Measurements from ENCODE around the gene POLR3G.
A peak's percentile ranks its signal among the peaks of the same experiment; 100 is the strongest.

POLR3G gene, protein sequence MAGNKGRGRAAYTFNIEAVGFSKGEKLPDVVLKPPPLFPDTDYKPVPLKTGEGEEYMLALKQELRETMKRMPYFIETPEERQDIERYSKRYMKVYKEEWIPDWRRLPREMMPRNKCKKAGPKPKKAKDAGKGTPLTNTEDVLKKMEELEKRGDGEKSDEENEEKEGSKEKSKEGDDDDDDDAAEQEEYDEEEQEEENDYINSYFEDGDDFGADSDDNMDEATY
- 1.7 to 11.8 reads per million in 2 experiments for total RNA-seq

DNA sequence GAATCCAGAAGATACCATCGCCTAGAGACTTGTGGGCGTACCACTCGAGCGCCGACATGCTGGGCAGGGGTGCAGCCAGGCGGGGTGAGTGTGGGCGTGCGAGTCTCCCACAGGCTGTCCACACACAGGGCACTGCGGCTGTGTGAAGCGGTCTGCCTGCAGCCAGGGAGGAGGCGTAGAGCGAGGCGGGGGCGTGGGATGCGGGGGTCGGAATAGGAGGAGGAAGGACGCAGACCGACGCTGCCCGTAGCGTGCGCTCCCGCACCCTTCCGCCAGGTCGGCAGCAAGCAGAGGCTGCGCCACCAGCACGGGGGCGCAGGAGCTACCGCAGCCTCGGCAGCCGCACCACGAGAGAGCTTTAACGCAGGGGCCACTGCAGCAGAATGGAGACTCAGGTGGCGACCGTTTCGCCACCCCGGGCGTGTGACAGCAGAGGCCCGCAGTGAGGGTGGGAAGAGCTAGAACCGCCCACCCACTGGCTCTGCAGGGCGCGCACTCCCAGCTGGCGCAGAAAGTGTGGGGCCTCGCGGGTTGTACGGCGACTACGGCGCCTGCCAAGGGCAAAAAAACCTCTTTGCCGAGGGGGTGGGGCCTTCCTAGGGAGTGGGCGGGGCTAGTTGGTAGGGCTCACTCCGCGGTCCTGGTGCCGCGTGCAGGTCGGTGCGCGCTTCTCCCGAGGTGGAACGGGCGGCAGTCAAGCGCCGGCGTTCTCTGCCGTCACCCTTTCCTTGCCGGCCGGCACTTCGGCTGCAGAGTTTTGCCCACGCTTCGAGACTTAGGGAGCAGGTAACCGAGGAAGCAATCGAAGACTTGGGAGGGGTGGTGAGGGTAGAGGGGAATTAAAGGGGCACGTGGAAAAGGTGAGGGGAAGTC, at the start of gene POLR3G, which contains the start of gene MBLAC2:
POLR3G (plus strand) TSS at position 630 of the 873 bp plus-strand sequence. CDS start 10,704 bp downstream, outside the sequence.
MBLAC2 (minus strand) TSS at position 537 of the 873 bp plus-strand sequence; CDS start at position 58, 479 bp downstream.
- peak; percentile 90 for DNase-seq (ENCODE audit: low read depth)

DNA sequence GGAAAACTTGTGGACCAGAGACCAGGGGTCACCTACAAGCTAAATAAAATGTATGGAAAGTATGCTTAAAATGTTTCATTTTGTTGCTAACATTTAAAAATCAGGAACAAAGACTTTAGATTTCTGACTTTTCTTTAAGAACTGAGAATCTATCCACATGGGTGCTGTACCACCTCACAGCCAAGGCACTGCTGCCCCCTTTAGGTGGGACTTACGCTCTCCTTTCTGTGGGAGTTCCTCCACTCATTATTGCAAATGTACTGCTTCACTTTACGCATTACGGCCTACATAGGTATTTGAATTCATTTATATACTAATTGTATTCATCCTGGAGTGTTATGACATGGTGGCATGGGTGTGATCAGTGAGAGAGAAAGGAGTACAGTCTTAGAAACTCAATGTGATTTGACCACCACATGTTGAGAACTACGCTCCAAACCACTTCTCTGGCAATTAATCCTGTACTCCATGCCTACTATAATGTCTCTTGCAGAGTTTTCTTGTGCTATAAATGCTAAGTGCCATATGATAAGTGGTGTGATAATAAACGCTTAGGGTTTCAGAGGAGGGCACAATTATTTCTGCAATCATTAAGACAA, 40.4 kb upstream of the POLR3G start:
- peak; percentile 14 for DNase-seq (ENCODE audit: low read depth)

DNA sequence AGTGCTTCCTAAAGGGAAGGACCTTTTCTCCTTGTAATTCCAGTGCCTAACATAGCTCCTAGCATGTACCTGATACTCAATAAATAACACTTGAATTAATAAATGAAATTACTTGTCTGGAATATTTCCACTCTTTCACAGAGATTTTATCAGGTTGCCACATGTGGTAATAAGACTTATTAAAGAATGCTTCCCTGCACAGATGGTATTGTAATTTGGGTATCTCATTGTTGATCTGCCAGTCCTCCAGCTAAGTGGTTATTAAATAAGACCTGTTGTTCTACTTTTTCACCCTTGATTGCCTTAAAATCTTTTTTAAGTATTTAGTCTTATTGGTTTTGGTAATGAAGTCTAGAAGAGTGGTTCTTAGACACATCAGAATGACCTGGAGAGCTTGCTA, 37.0 kb upstream of the POLR3G start:
- DNase-seq (ENCODE audit: low read depth), result no peak

DNA sequence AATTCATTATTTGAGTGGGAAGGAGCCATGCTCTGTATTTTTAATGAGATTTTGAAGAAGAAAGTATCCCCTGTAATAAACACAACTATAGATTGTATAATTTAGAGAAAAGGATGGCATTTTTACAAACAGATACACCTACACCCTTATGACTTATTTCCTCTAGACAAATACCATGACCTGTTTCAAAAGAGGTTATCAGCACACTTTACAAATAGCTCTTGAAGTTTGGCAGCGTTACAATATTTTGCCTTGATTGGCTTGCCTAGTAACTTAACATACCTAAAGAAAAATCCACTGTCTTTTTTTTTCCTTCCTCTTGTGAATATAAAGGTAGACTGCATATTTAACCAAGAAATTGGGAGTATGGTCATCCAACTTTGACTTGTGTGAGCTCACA, 36.6 kb upstream of the POLR3G start:
- DNase-seq (ENCODE audit: low read depth), result no peak

DNA sequence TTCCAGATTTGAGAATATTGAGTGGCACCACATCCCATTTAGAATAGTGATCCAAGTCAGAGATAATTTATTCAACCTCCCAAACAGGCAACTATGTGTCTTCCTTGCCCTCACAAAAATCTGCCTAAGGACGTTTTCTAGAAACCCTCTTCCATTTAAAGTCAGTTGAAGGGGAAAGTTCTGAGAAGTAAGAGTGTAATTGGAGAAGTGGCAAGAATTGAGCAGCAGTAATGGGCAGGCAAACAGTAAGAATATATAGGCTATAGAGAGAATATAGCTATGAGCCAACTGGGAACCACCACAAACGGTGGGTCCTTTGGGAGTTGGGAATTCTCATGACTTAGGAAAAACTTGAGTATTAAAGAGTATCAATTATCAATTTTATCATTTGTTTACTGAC, 34.0 kb upstream of the POLR3G start:
- no peak for DNase-seq (ENCODE audit: low read depth)

DNA sequence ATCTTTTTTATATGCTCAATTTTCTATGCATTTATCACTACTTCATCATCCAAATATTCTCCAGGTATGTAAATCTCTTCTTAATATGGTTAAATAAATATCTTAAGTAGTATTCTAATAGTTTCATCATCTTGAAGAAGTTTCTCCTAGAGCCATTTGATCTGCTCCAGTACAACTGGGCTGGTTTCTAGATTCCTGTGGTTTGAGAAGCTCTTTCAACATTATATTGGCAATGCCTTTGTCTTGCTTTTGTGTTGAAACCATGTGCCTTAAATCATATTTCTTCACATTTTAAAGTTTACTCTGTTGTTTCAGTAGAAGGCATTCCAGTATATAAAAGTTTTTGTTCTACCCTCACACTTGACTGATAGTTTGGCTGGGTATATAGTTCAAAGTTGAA, 27.7 kb upstream of the POLR3G start:
- DNase-seq (ENCODE audit: low read depth), result no peak

DNA sequence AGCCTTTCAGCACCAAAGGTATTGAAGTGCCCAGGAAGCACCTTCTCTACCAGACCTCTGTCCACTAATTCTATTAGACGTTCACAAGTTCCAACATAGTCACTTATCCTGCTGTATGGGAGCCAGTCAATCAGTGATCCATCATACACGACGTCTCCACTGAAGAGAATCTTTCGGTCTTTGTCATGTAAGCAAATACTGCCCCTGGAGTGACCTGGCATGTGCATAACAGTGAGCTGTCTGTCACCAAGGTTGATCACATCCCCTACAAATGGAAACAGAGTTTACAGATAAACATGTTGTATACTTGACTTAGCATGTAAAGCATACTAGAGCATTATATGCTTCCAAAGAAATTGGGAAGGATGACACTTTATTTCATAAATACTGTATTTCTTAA, 13.4 kb upstream of the POLR3G start:
- DNase-seq (ENCODE audit: low read depth), result no peak

DNA sequence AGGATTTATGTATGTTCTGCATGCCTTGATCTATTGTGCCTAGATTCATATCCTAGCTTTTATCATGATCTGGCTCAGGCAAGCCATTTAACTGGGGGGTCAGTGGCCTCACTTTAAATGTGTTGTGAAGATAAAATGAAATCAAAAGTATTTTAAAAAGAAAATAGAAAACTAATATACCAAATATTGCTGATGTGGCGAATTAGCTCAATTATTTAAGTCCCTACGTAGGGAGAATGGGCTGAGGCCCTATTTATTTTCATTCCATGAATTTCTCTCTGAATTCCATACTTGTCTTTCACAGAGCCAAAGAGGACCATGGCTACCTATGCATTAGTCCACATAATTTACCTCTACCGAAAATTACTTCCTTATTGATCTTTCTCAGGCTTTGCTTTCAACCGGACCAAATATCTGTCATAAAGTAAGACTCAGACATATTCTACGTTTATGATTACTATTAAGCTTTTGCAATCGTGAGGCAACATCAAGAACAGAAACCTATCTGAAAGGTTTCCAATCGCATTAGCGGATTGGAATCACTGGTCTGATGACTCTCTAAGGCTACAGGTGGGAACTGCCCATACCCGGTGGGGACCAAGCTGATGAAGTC, 1.8 kb upstream of the POLR3G start:
- no peak for DNase-seq (ENCODE audit: low read depth)

DNA sequence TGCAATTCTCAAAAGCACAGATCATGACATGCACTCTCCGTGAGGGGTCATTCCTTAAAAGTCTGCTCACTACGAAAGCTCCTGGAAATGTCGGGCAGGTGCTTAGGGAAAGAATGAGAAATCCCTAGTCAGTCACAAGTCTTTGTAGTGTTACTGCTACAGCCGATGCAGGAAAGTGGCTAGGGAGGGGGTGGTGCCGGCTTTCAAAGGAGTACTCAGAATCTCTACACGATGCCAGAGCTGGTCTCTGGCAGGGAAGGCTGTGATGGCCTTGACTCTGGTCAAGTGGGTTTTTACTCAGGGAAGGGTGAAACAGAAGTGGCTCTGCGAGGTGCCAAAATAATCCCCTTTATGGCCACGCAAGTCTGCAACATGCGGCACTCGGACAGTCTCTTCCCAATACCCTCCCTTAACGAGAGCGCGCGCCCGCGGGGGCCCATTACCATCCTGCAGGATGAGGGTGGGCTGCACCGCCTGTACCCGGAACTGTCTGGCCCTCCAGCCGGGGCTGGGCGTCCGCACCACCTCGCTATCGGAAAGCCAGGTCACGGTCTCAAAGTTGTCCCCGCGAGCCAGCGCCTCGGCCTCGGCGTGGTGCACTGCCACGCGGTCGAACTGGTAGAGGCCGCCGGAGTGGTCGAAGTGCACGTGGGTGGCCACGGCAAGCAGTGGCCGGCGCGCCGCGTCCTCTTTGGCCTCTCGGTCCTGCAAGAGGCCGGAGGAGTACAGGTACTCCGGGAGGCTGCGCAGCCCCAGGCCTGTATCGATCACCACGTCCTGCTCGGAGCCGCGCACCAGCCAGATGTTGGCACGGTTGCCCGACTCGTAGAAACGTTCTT, 1.0 kb upstream of the POLR3G start:
- peak; percentile 0 for DNase-seq (ENCODE audit: low read depth)

DNA sequence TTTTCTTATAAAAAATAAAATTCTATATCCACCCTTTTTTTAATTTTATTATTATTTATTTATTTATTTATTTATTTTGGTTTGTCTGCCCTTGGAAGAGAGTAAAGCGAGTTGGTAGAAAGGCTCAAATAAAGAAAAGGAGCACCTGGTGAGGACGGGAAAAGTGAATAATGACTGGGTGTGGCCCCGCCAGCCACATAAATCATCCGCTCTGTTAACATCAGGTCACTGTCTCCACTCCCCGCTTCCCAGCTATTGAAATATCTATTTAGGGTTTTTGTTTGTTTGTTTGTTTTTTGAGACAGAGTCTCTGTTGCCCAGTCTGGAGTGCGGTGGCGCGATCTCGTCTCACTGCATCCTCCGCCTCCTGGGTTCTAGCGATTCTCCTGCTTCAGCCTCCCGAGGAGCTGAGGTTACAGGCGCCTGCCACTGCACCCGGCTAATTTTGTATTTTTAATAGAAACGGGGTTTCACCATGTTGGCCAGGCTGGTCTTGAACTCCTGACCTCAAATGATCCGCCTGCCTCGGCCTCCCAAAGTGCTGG, 844 bp downstream of the POLR3G start:
- no peak for DNase-seq (ENCODE audit: low read depth)

DNA sequence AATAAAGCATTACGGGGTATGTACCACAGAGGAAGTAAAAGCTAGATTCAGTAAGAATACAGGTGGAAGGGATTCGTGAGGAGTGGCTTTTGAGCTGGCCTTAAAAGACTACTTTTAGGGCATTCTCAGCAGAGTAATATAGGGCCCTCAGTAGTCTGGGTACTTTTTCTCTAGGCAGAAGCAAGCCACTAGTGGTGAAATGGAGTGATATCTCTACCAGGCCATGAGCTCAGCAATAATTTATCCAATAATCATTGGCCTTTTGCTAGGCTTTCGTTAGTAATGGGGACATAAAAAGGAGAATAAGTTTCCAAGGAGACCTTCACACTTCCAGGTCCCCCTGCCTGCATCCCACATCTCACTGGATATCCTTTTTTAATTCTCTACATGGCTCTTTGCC, 1.7 kb downstream of the POLR3G start:
- DNase-seq (ENCODE audit: low read depth), result no peak

DNA sequence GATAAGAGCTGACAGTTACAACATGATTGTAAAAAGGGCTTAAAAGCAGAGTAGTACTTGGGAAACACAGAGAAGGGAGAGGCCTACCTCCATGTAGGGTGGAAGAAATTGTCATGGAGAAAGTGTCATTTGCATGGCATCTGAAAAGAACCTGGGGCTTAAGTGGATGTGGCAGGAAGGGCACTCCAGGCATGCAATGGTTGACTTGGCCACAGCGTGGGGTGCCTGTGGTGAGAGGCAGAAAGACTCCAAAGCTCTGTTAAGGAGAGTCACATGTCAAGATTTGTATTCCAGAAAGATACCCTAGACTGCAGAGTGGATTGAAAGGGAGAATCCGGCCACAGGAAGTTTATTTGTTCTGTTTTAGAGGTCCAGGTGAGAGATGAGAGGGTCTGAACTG, 2.4 kb downstream of the POLR3G start:
- no peak for DNase-seq (ENCODE audit: low read depth)

DNA sequence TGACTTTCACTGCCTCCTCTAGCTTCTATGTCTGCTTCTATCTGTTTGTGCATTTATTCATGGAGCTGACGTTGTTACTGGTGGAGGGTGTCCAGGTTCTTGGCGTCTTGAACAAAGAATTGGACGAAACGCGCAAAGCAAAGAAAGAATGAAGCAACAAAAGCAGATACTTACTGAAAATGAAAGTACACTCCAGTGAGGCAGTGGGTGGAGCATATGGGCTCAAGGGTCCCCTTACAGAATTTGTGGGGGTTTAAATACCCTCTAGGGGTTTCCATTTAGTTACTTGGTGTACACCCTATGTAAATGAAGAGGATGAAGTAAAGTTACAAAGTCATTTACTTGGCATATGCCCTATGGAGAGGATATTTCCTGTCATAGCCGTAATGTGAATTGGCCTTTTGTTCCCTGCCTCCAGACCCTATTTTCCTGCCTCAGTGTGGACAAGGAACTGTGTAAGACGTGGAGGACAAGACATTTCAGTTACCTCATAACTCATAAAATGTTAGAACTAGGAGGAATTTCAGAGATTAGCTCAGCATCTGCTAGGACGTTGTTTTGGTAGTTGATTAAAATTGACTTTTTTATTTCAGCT, 3.1 kb downstream of the POLR3G start:
- no peak for DNase-seq (ENCODE audit: low read depth)

DNA sequence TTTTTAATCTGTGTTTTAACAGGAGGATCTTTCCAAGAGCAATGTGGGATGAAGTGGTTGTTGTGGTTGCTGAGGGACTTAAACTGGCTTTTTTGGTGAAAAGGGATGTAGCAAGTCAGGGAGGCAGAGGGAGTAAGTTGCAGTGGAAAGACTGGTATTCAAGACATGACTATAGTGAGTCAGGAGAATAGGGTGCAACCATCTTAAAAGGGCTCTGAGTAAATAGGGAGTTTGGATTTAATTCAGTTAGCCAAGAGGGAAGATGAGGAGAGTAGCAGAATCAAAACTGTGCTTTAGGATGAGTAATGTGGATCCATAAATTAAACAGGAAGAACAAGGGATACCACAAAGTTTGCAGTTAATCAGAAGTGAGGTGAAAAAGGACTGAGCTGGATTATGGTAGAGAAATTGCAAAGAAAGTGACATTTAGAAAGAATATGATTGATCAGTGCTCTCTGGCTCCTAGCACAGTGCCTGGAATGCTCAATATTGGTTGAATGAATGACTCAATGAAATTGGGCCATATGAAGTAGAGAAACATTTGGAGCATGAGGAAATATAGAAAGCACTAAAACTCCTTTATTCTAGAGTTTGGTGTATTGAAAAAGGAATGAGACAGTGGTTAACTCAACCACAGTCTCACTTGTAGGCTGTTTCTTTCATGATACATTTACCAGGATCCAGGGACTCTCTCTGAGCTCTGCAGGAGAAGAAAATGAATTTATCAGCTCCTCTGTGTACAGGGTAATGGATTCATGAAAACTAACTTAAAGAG, 5.1 kb downstream of the POLR3G start:
- no peak for DNase-seq (ENCODE audit: low read depth)

DNA sequence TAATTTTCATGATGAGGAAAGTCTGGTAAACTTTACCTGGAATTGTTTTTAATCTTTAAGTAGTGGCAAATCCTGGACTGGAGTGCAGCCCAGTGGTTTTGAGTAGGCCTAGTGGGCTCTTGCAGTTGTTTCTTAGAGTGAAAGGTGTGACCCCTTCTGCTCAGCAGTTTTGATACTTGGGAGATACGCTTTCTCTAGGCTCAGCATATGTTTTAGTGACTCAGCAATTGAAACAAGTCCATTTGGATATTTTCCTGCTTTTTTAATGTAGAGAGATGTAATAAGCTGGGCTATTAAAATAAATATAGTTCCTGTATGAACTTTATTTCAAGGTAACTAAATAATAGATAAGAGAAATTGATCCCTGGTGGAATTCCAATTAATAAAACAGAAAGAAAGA, 6.0 kb downstream of the POLR3G start:
- DNase-seq (ENCODE audit: low read depth), result no peak

DNA sequence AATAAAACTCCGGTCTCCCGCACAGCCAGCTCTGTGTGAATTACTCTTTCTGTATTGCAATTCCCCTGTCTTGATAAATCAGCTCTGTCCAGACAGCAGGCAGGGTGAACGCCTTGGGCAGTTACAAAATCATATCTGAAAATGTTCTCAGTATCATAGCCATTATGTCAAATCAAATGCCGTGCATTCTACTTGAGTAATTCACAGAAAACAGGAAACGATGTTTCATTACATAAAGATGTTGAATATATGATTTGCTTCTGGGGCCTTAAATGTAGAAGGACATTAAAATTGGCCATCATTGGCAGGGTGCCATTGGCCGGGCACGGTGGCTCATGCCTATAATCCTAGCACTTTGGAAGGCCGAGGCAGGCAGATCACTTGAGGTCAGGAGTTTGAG, 8.5 kb downstream of the POLR3G start:
- no peak for DNase-seq (ENCODE audit: low read depth)

DNA sequence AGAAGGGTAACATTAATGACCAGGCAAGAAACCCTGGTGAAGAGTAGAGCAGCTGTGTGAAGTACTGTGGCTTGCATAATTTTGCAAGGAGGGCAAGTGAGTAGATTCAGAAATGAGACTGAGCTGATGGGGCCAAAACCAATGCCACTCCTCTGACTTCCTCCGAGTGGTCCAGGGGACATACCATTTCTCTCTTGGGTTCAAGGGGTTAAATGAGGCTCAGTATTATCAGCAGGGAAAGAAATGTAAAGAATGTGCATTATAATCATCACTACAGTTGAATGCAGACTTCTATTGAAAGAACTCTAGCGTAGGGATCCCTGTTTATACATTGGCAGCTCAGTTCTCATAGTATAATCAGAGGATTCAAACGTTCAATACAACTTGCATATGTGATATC, 9.9 kb downstream of the POLR3G start:
- no peak for DNase-seq (ENCODE audit: low read depth)

DNA sequence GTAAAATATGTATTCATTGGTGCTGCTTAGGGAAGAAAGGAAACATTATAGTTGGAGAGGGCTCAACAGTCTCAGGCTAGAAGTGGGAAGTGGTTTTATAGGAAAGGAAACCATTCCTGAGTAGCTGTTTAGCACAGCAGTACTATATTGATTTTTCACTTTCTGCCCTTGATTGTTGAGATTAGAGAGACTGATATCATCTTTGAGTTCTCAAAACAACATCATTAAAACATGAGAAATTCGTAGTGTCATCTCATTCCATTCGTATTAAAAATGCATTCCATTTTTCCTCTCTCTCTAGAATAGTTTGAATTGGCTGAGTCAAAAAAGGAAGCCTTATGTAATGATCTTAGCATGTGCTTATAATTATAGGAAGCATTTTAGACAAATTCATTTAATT, 14.1 kb downstream of the POLR3G start:
- no peak for DNase-seq (ENCODE audit: low read depth)

DNA sequence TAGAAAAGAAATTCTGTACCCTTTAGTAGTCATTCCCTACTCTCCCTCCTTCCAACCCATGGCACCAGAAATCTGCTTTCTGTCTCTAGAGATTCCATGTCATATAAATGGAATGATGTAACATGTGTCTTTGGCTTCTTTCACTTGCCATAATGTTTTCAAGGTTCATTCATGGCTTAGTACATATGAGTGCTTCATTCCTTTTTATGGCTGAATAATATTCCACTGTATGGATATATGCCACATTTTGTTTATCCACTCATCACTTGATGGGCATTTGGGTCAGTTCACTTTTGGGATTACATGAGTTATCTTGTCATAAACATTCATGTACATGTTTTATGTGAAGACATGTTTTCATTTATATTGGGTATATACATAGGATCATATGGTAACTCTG, 19.4 kb downstream of the POLR3G start:
- DNase-seq (ENCODE audit: low read depth), result no peak

DNA sequence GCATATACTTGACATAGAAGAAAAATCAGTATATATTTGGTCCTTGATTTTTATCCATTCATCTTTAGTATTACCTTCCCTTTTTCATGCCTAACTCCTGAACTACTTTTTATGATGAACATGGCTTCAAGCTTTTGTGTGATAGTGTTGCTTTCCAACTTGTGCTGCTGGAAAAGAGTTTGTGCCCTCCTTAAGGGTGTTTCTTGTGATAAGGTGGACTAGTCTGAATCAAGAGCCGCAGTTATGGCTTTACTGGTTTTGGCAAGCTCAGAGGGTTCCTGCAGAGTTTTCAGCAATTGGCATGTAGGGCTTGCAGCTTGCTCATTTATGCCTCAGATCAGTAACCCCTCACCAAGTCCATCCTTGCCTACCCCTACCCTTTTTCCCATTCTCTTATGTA, 20.5 kb downstream of the POLR3G start:
- DNase-seq (ENCODE audit: low read depth), result no peak
